Measurements from ENCODE around the gene SLC12A7. TPM values are rescaled to one million over a fixed set of nuclear protein-coding genes. Genes with fewer than 3 reads are reported as not detected.
"Not testable (repeated sequence)": the region's sequence is repeated elsewhere in the genome, so short reads cannot be mapped to it uniquely, and the experiment has no call there.

The SLC12A7 gene
- total and polyA plus RNA-seq, 2 donors, result 10.2 to 23.8 TPM

DNA sequence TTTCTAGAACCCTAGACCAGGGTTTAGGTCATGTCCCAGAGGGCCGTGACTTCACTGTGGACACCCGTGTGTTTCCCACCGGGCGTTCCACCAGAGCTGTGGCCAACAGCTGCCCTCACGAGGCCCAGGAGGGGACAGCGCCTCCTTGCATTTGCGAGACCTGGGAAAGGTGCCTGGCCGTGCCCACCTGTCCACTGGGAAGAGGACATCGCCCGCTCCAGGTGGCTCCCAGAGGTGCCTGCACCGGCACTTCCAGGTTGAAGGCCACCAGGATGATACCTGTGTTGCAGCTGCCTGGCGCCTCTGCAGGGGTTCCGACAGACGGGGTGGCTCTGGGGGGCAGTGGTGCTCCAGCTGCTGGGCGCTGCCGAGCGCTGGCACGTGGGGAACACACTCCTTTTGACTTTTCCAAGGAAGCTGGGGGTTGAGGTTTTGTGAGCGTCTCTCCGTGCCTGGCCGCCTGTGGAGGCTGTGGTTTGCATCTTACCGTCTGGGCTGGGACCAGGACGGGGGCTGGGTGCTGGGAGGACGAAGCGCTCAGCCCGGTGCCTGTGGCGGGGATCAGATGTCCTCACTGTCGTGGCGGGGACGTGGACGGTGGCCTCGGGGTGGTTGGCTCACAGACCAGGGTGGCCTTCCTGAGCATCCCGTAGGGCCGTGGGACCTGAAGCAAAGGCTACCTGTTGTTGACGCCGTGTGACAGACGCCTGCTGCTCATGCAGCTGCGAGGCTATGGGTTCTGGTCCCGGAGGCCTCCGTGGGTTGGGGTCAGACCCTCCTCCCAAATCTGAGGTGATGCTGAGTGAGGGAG, 84.0 kb downstream of the SLC12A7 start:
- 90% methylated on average over 40 of the region's 40 CpGs for WGBS
- H3K27ac ChIP-seq (ENCODE audit: low read depth), result no peak overlapping the region
- H3K4me3 ChIP-seq (ENCODE audit: low read depth, low read length), result no peak overlapping the region
- DNase-seq (ENCODE audit: extremely low spot score), result no peak
- H3K4me1 ChIP-seq (ENCODE audit: insufficient read depth), result no peaks in the 10 kb centered on the region
- H3K36me3 ChIP-seq (ENCODE audit: insufficient read depth), result no peaks in the 10 kb centered on the region

DNA sequence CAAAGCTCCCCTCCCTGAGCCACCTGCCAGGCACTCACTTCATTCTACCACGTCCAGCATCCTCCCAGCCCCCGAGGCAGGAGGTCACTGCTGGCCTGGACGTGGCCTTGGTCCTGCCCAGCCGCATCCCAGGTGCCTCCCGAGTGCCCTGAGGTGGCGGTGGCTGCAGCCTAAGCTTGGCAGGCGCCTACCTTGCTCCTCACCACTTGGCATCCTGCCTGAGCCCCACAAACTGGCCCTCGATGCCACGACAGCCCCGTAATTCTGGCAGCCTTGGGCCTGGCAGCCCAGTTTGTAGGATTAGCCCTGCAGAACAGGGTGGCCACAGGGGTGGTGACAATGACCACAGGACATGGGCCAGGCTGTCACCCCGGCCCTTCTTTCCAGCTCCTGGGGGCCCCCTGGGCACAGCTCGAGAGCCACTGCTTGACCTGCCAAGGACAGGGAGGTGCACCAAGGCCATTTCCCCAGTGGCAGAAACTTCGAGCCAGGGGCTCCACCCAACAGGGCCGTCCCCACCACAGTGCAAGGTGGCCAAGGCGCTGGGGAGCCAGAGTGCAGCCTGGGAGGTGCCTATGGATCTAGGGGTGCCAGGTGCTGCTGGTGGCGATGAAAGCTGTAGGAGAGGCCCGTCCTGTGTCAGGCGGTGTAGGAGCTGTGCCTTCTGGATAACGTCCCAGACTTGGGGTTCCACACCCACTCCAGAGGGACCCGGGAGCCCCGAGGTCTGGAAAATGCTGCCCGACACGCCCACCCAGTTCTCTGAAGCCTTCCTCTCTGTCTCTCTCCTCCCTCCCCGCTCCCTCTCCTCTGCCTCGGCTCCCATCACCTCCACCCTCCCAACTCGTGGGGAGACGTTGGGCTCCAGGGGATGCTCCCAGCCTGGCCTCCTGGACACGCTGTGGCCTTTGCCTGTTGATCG, 84.9 kb downstream of the SLC12A7 start:
- no peak for DNase-seq (ENCODE audit: extremely low spot score)
- no peak overlapping the region for H3K4me3 ChIP-seq (ENCODE audit: low read depth, low read length)
- 84% methylated on average over 29 of the region's 29 CpGs for WGBS

DNA sequence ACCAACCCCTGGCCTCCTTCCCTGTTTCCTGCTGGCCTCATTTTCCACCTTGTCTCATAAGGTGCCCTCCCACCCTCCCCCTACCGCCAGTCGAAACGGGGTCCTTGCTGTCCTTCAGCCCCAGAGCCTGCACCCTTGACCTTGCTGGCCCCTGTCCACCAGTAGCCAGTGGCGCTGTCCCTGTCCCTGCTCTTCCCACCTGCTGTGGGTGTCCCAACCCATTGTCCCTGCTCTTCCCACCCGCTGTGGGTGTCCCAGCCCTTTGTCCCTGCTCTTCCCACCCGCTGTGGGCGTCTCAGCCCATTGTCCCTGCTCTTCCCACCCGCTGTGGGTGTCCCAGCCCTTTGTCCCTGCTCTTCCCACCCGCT, 89.9 kb downstream of the SLC12A7 start:
- not testable (repeated sequence) for DNase-seq (ENCODE audit: extremely low spot score)

More for the DNA sequence above, 84.9 kb downstream of the SLC12A7 start:
- no peaks in the 10 kb centered on the region for H3K4me1 ChIP-seq (ENCODE audit: insufficient read depth)
- no peak overlapping the region for H3K27ac ChIP-seq (ENCODE audit: low read depth)
- H3K36me3 ChIP-seq (ENCODE audit: insufficient read depth), result no peaks in the 10 kb centered on the region

DNA sequence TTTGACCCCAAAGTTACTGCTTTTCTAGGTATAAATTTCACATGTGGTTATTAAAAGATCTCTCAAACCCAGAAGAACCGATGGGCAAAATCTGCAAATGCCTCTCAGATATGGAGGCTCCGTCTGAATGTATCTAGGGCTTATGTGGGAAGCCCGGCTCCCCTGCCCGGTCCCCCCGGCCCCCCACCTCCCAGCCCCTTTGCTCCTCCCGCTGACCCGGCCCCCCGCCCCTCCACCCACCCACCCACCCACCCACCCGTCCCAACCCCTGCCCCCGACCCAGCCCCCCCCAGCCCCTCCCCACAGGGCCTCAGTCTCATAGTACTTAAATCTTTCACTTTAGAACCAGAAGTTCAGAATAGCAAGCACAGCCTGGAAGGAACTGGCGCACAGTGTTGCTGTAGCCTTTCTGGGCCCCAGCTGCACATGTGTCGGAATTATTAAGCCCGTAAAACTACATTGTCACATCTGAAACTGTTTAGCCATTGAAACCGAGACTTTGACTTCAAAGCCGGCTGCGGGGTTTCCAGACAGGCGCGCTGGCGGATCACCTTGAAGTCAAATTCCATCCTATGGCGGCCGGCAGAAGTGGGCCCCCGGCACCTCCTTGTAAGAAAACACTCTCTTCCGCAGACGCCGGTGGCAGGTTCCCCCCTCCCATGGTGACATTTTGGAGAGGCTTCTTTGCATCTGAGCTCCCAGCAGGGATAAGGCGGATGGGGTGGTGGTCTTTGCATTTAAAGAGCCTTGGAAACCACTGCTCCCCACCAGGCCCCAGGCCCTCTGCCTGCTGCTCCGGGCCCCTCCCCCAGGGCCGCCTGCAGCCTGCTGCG, 90.5 kb downstream of the SLC12A7 start:
- Histone ChIP-seq H3K4me1 (ENCODE audit: insufficient read depth) (no peaks in the 10 kb centered on the region), H3K36me3 (ENCODE audit: insufficient read depth) (no peaks in the 10 kb centered on the region), H3K27ac (ENCODE audit: low read depth) (no peak overlapping the region), H3K4me3 (ENCODE audit: low read depth, low read length) (no peak overlapping the region)
- no peak for DNase-seq (ENCODE audit: extremely low spot score)
- WGBS, result 57% methylated on average over 29 of the region's 29 CpGs

More for the DNA sequence above, 89.9 kb downstream of the SLC12A7 start:
- WGBS, result 86% methylated on average over 9 of the region's 9 CpGs
- H3K4me3 ChIP-seq (ENCODE audit: low read depth, low read length); H3K36me3 ChIP-seq (ENCODE audit: insufficient read depth); H3K27ac ChIP-seq (ENCODE audit: low read depth); H3K4me1 ChIP-seq (ENCODE audit: insufficient read depth): not testable (repeated sequence)

DNA sequence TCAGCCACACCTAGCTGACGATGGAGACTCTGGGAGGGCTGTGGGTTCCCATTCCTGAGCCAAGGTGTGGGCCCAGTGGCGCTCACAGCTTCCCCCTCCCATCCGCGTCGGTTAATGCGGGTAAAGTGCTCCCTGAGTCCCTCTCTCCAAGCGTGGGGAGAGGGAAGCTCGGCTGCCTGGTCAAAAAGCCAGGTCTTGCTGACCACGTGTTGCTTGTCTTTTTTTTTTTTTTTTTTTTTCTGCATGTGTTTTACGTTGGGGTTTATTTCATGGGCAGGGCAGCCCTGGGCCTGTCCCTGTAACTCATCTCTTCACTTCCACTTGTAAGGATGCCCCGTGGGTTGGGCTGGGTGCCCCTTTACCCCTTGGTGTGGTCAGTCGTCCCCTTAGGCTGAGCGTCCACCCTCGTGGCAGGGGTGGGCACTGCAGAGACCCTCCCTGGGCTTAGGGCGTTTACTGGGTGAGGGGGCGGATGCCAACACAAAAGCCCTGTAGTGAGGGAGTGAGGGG, 91.4 kb downstream of the SLC12A7 start:
- no peak overlapping the region for H3K4me3 ChIP-seq (ENCODE audit: low read depth, low read length)
- no peaks in the 10 kb centered on the region for H3K4me1 ChIP-seq (ENCODE audit: insufficient read depth)
- H3K36me3 ChIP-seq (ENCODE audit: insufficient read depth), result no peaks in the 10 kb centered on the region
- DNase-seq (ENCODE audit: extremely low spot score), result no peak
- 75% methylated on average over 16 of the region's 16 CpGs for WGBS
- H3K27ac ChIP-seq (ENCODE audit: low read depth), result no peak overlapping the region

DNA sequence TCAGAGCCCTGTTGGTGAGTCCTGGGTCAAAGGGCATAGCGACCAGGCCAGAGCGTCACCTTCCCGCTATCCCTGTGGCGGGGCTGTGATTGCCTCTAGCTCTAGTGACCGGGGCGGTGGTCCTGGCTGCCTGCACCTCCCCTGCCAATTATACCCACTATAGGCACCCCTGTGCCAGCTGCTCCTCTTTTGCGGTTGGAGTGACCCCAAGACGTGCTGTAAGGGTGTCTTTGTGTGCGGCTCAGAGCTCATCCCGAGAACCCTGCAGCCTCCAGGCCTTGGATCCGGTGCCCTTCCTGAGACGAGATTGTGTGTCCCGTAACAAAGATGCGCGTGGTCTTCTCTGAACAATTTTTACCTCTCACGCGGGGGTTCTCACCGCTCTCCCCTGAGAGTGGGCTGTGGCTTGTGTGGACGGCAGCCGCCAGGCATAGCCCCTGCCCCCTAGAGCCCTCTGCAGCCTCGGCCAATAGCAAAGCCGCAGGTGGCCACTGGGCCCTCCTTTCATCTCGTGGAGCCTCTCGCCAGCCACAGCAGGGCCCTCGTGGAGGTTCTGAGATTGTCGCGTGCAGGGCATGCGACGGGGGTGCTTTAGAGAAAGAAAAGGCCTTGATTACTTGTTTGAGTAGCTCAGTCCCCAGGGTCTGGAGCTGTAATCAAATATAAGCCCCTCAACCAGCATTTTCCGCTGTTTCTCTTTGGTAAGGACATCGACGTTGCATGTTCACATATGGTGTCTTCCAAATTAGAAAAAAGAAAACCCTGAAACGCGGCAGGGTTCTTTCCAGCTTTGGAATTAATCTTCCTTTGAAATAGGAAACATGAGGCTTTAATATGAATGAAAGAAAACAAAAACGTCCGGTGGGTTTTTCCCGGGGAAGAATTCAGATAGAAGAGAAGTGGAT, 92.6 kb downstream of the SLC12A7 start:
- no peak overlapping the region for H3K27ac ChIP-seq (ENCODE audit: low read depth)
- H3K36me3 ChIP-seq (ENCODE audit: insufficient read depth), result no peaks in the 10 kb centered on the region
- H3K4me3 ChIP-seq (ENCODE audit: low read depth, low read length), result no peak overlapping the region
- 83% methylated on average over 37 of the region's 37 CpGs for WGBS
- no peak for DNase-seq (ENCODE audit: extremely low spot score)
- H3K4me1 ChIP-seq (ENCODE audit: insufficient read depth), result no peaks in the 10 kb centered on the region

DNA sequence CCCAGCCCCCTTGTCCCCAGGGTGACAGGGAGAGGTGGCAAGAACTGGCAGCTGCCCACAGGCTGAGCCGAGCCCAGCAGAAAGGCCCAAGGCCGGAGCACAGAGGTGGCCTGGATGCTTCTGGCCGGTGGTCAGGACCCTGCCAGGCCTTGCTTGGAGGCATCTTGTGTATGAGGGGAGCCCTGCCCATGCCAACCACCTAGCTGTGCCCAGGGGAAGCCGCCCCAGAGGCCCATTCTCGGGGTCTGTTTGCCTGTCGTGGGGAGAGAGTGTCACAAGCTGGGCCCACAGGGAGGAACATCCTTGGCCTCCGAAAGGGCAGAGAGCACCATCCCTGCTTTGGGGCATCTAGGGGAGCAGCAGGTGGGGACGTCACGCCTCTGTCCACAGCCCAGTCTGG, 93.3 kb downstream of the SLC12A7 start:
- DNase-seq (ENCODE audit: extremely low spot score), result no peak
- H3K27ac ChIP-seq (ENCODE audit: low read depth), result no peak overlapping the region
- H3K4me1 ChIP-seq (ENCODE audit: insufficient read depth), result no peaks in the 10 kb centered on the region
- no peaks in the 10 kb centered on the region for H3K36me3 ChIP-seq (ENCODE audit: insufficient read depth)
- no peak overlapping the region for H3K4me3 ChIP-seq (ENCODE audit: low read depth, low read length)
- WGBS, result 94% methylated on average over 9 of the region's 9 CpGs

DNA sequence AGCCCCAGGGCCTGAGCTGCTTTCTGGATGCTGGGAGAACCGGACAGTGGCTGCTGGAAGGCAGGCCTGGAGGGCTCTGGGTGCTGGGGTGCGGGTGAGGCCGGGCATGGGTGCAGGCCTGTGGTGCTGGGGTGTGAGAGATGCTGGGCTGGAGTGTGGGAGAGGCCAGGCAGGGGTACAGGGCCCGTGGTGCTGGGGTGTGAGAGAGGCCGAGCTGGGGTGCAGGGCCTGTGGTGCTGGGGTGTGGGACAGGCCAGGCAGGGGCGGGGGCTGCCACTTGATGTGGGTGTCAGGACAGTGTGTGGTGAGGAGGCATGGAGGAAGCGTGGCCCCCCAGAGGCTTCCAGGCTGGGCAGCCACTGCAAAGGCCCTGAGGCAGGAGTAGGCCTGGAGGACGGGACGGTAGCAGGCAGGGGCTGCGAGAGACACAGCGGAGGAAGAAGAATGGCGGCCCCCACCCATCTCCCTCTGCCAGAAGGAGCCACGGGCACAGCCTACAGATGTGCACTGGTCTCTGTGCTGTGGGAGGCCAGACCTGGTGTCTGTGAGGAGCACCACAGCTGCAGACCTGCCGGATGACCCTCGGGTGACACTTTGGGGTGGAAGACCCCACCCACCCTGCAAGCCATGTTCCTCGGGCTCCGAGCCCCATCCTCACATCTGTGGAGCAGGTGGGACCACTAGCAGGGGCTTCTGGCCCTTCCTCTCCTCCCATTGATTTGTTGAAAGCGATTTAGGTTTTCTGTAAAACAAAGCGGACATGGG, 94.0 kb downstream of the SLC12A7 start:
- Histone ChIP-seq H3K4me3 (ENCODE audit: low read depth, low read length) (no peak overlapping the region), H3K36me3 (ENCODE audit: insufficient read depth) (no peaks in the 10 kb centered on the region), H3K4me1 (ENCODE audit: insufficient read depth) (no peaks in the 10 kb centered on the region), H3K27ac (ENCODE audit: low read depth) (no peak overlapping the region)
- WGBS, result 97% methylated on average over 19 of the region's 19 CpGs
- DNase-seq (ENCODE audit: extremely low spot score), result no peak

DNA sequence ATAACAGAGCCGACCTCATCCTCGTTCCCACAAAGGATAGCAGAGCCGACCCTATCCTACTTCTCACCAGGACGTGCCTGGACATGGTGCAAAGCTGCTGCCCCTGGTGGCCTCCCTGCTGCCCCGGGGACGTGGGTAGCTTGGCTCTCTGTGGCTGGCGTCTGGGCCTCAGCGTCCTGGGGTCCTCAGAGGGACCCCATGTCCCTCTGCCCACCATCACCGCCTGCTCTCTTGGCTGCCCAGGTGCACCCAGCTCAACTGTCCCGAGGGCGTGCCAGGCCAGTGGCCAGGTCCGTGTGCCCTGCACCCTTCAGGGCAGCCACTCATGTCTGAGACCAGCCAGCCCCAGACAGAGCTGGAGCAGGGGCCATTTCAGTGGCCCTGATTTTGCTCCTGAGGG, 94.8 kb downstream of the SLC12A7 start:
- no peak for DNase-seq (ENCODE audit: extremely low spot score)
- no peaks in the 10 kb centered on the region for H3K4me1 ChIP-seq (ENCODE audit: insufficient read depth)
- H3K27ac ChIP-seq (ENCODE audit: low read depth), result no peak overlapping the region
- WGBS, result 82% methylated on average over 12 of the region's 12 CpGs
- H3K4me3 ChIP-seq (ENCODE audit: low read depth, low read length), result no peak overlapping the region
- no peaks in the 10 kb centered on the region for H3K36me3 ChIP-seq (ENCODE audit: insufficient read depth)

DNA sequence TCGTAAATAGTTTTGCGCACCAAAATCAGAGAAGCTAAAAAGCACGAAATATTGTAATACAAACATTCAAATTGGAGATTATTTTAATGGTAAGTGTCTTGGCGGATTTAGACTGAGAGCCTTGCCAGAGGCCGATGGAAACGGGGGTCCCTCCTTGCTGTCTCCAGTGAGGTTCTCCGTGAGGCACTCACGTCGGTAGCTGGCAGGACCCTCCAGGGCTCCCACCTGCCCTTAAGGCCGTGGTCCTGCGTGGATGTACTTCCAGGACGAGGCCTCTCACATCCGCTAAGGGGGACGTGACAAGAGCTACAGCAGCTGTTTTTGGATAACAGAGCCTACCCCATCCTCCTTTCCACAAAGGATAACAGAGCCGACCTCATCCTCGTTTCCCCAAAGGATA, 95.4 kb downstream of the SLC12A7 start:
- H3K4me3 ChIP-seq (ENCODE audit: low read depth, low read length), result no peak overlapping the region
- H3K27ac ChIP-seq (ENCODE audit: low read depth), result no peak overlapping the region
- H3K4me1 ChIP-seq (ENCODE audit: insufficient read depth), result no peaks in the 10 kb centered on the region
- H3K36me3 ChIP-seq (ENCODE audit: insufficient read depth), result no peaks in the 10 kb centered on the region
- 57% methylated on average over 16 of the region's 16 CpGs for WGBS
- no peak for DNase-seq (ENCODE audit: extremely low spot score)

DNA sequence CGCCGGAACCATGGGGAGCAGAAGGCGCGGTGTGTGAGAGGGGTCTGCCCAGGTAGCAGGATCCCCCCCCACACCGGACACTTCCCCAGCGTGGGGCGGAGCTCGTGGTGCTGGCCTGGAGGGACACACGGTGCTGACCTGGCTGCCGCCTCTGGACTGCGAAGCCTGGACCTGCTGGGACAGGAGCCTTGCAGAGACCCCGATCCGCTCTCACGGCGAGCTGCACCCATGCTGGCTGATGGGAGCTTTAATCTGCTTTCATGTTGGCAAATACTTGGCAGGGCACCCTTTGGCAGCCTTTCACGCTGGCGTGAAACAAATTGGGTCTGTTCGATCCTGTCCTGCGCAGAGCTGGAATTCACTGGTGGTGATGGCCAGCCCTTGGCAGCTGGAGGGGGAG, 95.8 kb downstream of the SLC12A7 start:
- H3K36me3 ChIP-seq (ENCODE audit: insufficient read depth), result no peaks in the 10 kb centered on the region
- WGBS, result 71% methylated on average over 19 of the region's 19 CpGs
- DNase-seq (ENCODE audit: extremely low spot score), result no peak
- no peak overlapping the region for H3K4me3 ChIP-seq (ENCODE audit: low read depth, low read length)
- no peaks in the 10 kb centered on the region for H3K4me1 ChIP-seq (ENCODE audit: insufficient read depth)
- H3K27ac ChIP-seq (ENCODE audit: low read depth), result no peak overlapping the region

DNA sequence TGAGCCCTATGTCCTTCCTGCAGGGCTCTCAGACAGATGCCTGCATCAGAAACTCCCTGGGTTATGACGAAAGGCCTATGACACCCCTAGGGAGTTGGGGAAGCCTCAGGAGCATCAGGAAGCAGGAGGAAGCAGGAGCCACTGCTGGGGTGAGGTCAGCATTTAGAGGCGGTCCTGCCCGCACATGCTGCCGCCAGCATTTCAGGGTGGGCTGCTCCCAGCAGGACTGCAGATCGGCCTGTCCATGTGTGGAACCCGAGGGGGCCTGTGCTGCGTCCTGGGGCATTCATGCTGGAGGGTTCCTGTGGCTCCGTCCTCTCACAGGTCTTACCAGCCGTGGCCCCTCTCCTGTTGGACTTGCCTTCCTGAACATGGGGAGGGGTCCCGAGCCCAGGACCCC, 96.4 kb downstream of the SLC12A7 start:
- no peak overlapping the region for H3K4me3 ChIP-seq (ENCODE audit: low read depth, low read length)
- H3K4me1 ChIP-seq (ENCODE audit: insufficient read depth), result no peaks in the 10 kb centered on the region
- 80% methylated on average over 10 of the region's 10 CpGs for WGBS
- DNase-seq (ENCODE audit: extremely low spot score), result no peak
- H3K36me3 ChIP-seq (ENCODE audit: insufficient read depth), result no peaks in the 10 kb centered on the region
- H3K27ac ChIP-seq (ENCODE audit: low read depth), result no peak overlapping the region

Measured in urinary bladder (tissue), 4 donors.